Measurements from ENCODE around the gene CLDN7.
A peak's percentile ranks its signal among the peaks of the same experiment; 100 is the strongest.
"Not testable (repeated sequence)": the region's sequence is repeated elsewhere in the genome, so short reads cannot be mapped to it uniquely, and the experiment has no call there.

The CLDN7 gene

GRCh38 chr17:7252176-7253043 lies 9.9 kb downstream of the CLDN7 start, which contains the start of gene ELP5:
TSS of gene ELP5 (plus strand) at chr17:7252215. CDS start at chr17:7252551, 336 bp downstream.
- DNase-seq: peak; percentile 87 to 95

GRCh38 chr17:7251661-7252175 lies 10.6 kb downstream of the CLDN7 start, which contains the start of gene CTDNEP1:
TSS of gene CTDNEP1 (minus strand) at chr17:7251734. CDS start at chr17:7251296, 438 bp downstream.
- peak; percentile 99 to 100 for DNase-seq

GRCh38 chr17:7250695-7251627 lies 11.3 kb downstream of the CLDN7 start:
- peak; percentile 66 to 92 for DNase-seq

GRCh38 chr17:7249830-7250229 lies 12.4 kb downstream of the CLDN7 start:
- no peak for DNase-seq

- no peak for DNase-seq
These were observed 13.1 kb downstream of the CLDN7 start for GRCh38 chr17:7249214-7249613.

GRCh38 chr17:7248796-7249195 lies 13.5 kb downstream of the CLDN7 start:
- no peak for DNase-seq

- DNase-seq: no peak
These were observed 15.5 kb downstream of the CLDN7 start for GRCh38 chr17:7246779-7247178.

- DNase-seq: not testable (repeated sequence)
These were observed 18.4 kb downstream of the CLDN7 start for GRCh38 chr17:7243838-7244237.

- DNase-seq: no peak
These were observed 18.9 kb downstream of the CLDN7 start for GRCh38 chr17:7243453-7243729.

- peak; percentile 85 to 97 for DNase-seq
These were observed 19.4 kb downstream of the CLDN7 start for GRCh38 chr17:7242717-7243452.

- DNase-seq: peak; percentile 86 to 99
These were observed 20.2 kb downstream of the CLDN7 start, which contains the start of gene GABARAP for GRCh38 chr17:7241783-7242716. TSS of gene GABARAP (minus strand) at chr17:7242449. CDS start at chr17:7242330, 119 bp downstream.

GRCh38 chr17:7241090-7241733 lies 21.1 kb downstream of the CLDN7 start:
- DNase-seq: peak in 1 of 2 donors; percentile 51

GRCh38 chr17:7240375-7240774 lies 21.9 kb downstream of the CLDN7 start:
- peak; percentile 66 to 68 for DNase-seq

- peak; percentile 99 for DNase-seq
These were observed 22.9 kb downstream of the CLDN7 start, which contains the start of gene PHF23 for GRCh38 chr17:7239091-7240027. TSS of gene PHF23 (minus strand) at chr17:7239457. CDS start at chr17:7239279, 178 bp downstream.

GRCh38 chr17:7238420-7239090 lies 23.7 kb downstream of the CLDN7 start:
- no peak for DNase-seq

- peak; percentile 50 to 62 for DNase-seq
These were observed 24.4 kb downstream of the CLDN7 start for GRCh38 chr17:7237761-7238419.

- DNase-seq: no peak
These were observed 25.0 kb downstream of the CLDN7 start for GRCh38 chr17:7237266-7237760.

GRCh38 chr17:7236808-7237207 lies 25.5 kb downstream of the CLDN7 start:
- DNase-seq: no peak

Measured in inflammatory macrophage treated with lipopolysaccharide for 1 hour (primary cell).